Measurements from ENCODE around the gene SMYD5.

Gene SMYD5

GRCh38 chr2:73250872-73251846, 37.1 kb downstream of the SMYD5 start:
- no peak overlapping the region for H2AFZ ChIP-seq (ENCODE audit: low read depth, low read length, severe bottlenecking)
- H3K4me3 ChIP-seq (ENCODE audit: insufficient read depth, low read length, poor library complexity, severe bottlenecking): no peak overlapping the region
- H4K20me1 ChIP-seq (ENCODE audit: low read depth, low read length): no peaks in the 10 kb centered on the region; the same call in 1 of the 2 replicates
- H3K9me2 ChIP-seq (replicated peaks; ENCODE audit: insufficient read depth, low read length): no peaks in the 10 kb centered on the region
- peaks cover 13% of the 10 kb centered on the region; the same call in 1 of the 2 replicates for H3K79me2 ChIP-seq (ENCODE audit: insufficient read depth, low read length)
- H3K36me3 ChIP-seq (ENCODE audit: low read length): peaks cover 29% of the 10 kb centered on the region
- H3F3A ChIP-seq (ENCODE audit: insufficient read depth): peaks cover 20% of the 10 kb centered on the region
- no peaks in the 10 kb centered on the region for H3K9me3 ChIP-seq (ENCODE audit: insufficient read depth, low read length)
- no peak overlapping the region for H3K27ac ChIP-seq (ENCODE audit: low read depth, low read length)
- H3K4me2 ChIP-seq (ENCODE audit: low read depth, low read length, poor library complexity, severe bottlenecking): no peak overlapping the region
- no peaks in the 10 kb centered on the region for H3K27me3 ChIP-seq (ENCODE audit: low read length)
- TF ChIP-seq CTCF (IDR thresholded peaks at IDR 0.05; ENCODE audit: insufficient read depth, low read length, poor library complexity, severe bottlenecking) (no peak), EZH2phosphoT487 (conservative IDR thresholded peaks at IDR 0.05; ENCODE audit: low read length) (no peak)
- H3K9ac ChIP-seq (ENCODE audit: low read length): no peak overlapping the region

DNA sequence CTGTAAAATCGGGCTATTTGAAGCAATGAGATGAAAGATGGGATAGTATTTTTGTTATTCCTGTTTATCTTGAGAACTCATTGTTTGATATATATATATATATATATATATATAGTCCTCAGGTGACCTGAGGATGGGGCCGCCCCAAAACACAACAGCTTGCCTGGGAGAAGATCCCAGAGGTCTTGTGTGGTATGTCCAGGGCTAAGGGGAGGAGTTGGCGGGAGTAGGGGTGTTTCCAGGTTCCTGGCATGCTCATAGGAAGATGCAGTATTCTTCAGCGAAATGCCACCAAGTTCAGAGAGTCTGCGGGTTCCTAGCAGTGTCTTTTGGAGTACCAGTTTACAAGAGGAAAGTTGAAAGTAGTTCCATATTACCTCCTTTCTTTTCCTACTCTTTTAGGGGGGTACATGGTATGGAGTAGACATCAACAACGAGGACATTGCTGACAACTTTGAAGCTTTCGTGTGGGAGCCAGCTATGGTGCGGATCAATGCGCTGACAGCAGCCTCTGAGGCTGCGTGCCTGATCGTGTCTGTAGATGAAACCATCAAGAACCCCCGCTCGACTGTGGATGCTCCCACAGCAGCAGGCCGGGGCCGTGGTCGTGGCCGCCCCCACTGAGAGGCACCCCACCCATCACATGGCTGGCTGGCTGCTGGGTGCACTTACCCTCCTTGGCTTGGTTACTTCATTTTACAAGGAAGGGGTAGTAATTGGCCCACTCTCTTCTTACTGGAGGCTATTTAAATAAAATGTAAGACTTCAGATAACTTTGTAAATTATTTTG, 38.4 kb downstream of the SMYD5 start:
- peaks cover 3% of the 10 kb centered on the region; the same call in 1 of the 2 replicates for H3K79me2 ChIP-seq (ENCODE audit: insufficient read depth, low read length)
- no peak for TF ChIP-seq CTCF (IDR thresholded peaks at IDR 0.05; ENCODE audit: insufficient read depth, low read length, poor library complexity, severe bottlenecking)
- TF ChIP-seq EZH2phosphoT487 (conservative IDR thresholded peaks at IDR 0.05; ENCODE audit: low read length): no peak
- peaks cover 16% of the 10 kb centered on the region; the same call in 1 of the 2 replicates for H3K36me3 ChIP-seq (ENCODE audit: low read length)
- no peaks in the 10 kb centered on the region for H3K9me2 ChIP-seq (replicated peaks; ENCODE audit: insufficient read depth, low read length)
- no peak overlapping the region for H3K4me3 ChIP-seq (ENCODE audit: insufficient read depth, low read length, poor library complexity, severe bottlenecking)
- no peaks in the 10 kb centered on the region; the same call in 1 of the 2 replicates for H4K20me1 ChIP-seq (ENCODE audit: low read depth, low read length)
- H3F3A ChIP-seq (ENCODE audit: insufficient read depth): peaks cover 20% of the 10 kb centered on the region
- no peaks in the 10 kb centered on the region for H3K27me3 ChIP-seq (ENCODE audit: low read length)
- H3K4me2 ChIP-seq (ENCODE audit: low read depth, low read length, poor library complexity, severe bottlenecking): no peak overlapping the region
- H3K27ac ChIP-seq (ENCODE audit: low read depth, low read length): no peak overlapping the region
- no peak overlapping the region for H3K9ac ChIP-seq (ENCODE audit: low read length)
- H2AFZ ChIP-seq (ENCODE audit: low read depth, low read length, severe bottlenecking): no peak overlapping the region
- no peaks in the 10 kb centered on the region for H3K9me3 ChIP-seq (ENCODE audit: insufficient read depth, low read length)

GRCh38 chr2:73253400-73253799, 39.4 kb downstream of the SMYD5 start:
- Histone ChIP-seq H3K27me3 (ENCODE audit: low read length) (no peaks in the 10 kb centered on the region), H3K4me2 (ENCODE audit: low read depth, low read length, poor library complexity, severe bottlenecking) (no peak overlapping the region), H3K4me3 (ENCODE audit: insufficient read depth, low read length, poor library complexity, severe bottlenecking) (no peak overlapping the region), H3F3A (ENCODE audit: insufficient read depth) (peaks cover 20% of the 10 kb centered on the region), H2AFZ (ENCODE audit: low read depth, low read length, severe bottlenecking) (no peak overlapping the region), H3K9me2 (replicated peaks; ENCODE audit: insufficient read depth, low read length) (no peaks in the 10 kb centered on the region), H3K36me3 (ENCODE audit: low read length) (peaks cover 10% of the 10 kb centered on the region; the same call in 1 of the 2 replicates), H3K9ac (ENCODE audit: low read length) (no peak overlapping the region), H3K9me3 (ENCODE audit: insufficient read depth, low read length) (no peaks in the 10 kb centered on the region), H3K79me2 (ENCODE audit: insufficient read depth, low read length) (no peaks in the 10 kb centered on the region), H3K27ac (ENCODE audit: low read depth, low read length) (0 out of 2 replicates have a peak overlapping the region, but pooled peaks have one; percentile 1), H4K20me1 (ENCODE audit: low read depth, low read length) (no peaks in the 10 kb centered on the region; the same call in 1 of the 2 replicates)
- TF ChIP-seq EZH2phosphoT487 (conservative IDR thresholded peaks at IDR 0.05; ENCODE audit: low read length) (no peak), CTCF (IDR thresholded peaks at IDR 0.05; ENCODE audit: insufficient read depth, low read length, poor library complexity, severe bottlenecking) (no peak)
